Measurements from ENCODE around the gene SMIM41.

Gene SMIM41

DNA sequence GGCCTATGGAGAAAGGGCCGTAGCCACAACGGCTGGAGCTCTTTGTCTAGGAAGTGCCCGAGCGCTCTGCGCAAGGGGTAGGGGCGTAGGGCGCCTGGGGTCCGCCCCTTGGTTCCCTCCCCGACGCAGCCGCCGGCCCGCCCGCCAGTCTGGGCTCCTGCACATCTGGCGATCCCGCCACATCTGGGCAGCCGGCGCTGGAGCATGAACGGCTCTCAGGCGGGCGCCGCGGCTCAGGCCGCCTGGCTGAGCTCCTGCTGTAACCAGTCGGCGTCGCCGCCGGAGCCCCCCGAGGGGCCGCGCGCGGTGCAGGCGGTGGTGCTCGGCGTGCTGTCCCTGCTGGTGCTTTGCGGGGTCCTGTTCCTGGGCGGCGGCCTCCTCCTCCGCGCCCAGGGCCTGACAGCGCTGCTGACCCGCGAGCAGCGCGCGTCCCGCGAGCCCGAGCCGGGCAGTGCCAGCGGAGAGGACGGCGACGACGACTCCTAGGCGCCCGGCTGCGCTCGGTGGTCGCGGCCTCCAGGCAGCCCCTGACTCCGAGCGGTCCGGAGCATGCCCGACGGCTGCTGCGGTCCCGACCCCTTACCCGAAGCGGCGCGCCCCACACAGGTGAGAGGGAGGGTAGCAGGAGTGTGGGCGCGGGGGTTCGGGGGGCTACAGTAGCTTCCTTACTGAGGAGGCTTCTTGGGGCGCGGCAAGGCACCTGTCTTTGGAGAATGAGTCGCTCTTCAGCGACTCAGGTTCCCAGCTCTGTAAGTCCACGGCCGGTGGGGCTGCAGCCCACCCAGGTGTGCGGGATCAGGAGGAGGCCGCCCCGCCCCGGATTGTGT lies at the start of gene SMIM41:
TSS of gene SMIM41 (plus strand) at position 129 of the 827 bp plus-strand sequence. CDS start at position 205, 76 bp downstream.
- DNase-seq (ENCODE audit: low spot score): no peak

DNA sequence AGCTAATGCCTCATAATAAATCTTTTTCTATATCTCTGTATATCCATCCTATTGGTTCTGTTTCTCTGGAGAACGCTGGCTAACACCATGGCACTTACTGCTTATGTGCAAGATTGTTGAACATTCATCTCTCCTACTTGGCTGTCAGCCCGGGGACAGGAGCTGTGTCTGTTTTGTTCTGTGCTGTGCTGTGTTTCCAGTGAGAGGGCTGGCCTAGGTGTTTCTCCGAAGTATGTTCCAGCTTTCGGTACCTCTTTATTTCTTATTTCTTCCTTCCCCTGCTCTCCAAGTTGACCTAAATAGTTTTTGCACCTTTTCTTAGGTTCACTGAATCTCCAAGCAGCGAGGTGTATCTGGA lies 47.1 kb upstream of the SMIM41 start:
- DNase-seq (ENCODE audit: low spot score): no peak

DNA sequence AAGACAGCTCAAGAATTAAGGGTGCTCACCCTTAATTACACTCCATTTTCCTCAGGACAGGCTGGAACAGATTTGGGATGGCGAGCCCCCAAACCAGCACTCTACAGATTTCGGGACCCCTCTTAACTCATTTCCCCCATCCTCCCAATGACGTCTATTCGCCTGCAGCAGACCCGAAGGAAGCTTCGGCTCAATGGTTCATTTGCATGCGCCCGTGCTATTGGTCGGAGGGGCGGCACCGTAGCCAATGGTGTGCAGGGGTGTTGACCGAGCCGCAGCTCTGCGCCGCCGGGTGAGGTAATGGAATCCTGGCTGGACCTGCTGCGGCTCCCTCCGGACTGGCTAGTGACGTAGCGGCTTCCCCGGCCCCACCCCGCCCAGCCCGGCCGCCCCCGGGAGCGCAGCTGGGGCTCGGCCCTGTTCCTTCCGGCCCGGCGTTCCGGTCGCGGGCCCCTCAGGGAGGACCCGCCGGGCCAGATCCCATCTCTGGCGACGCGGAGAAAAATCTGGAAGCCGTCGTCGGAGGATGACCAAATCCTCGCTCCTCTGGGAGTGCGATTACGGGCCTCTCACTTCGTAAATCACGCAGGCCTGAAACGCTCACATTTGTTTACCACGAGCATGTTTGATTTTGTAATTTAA lies 46.6 kb upstream of the SMIM41 start:
- DNase-seq (ENCODE audit: low spot score): peak; percentile 95

GRCh38 chr12:52033446-52034140 lies 45.9 kb upstream of the SMIM41 start:
- no peak for DNase-seq (ENCODE audit: low spot score)

DNA sequence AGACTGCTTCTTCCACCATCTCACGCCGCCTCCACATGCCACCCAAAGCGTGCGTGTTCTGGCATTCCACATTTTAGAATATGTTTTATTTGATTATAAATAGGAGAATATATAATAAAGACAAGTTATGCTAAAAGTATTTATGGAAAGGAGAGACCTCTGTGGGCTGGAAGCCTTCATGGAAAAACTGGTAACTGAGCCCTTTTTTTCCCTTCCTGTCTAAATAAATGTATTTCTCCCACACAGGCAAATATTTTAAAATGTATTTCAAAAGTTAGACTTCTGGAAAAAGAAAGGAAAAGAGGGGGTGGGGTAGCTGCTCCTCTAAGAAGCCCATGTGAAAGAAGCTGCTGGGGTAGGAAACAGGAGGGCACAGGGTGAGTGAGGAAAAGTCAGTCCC lies 44.3 kb upstream of the SMIM41 start:
- DNase-seq (ENCODE audit: low spot score): no peak

DNA sequence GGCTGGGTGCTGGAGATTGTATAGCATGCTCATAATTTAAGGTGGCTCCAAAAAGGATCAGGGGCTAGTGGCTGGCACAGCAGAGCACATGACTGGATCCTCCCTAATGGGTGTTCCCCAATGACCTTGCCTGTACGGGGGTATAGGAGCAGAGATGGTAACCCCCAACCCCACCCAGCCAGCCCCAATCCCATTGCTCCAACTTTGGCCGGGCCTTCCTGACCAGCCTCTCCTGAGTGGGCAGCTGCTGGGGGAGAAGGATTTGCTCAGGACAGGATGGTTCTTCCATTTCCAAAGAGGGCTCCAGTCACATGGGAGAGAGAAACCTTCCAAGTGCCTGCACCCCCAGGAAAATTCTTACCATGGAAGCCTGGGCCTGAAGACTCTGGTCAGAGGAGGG lies 43.6 kb upstream of the SMIM41 start:
- no peak for DNase-seq (ENCODE audit: low spot score)

- peak; percentile 77 for DNase-seq (ENCODE audit: low spot score)
These were observed 42.8 kb upstream of the SMIM41 start for GRCh38 chr12:52036587-52037171.

- DNase-seq (ENCODE audit: low spot score): no peak
These were observed 42.1 kb upstream of the SMIM41 start for GRCh38 chr12:52037248-52037861.

DNA sequence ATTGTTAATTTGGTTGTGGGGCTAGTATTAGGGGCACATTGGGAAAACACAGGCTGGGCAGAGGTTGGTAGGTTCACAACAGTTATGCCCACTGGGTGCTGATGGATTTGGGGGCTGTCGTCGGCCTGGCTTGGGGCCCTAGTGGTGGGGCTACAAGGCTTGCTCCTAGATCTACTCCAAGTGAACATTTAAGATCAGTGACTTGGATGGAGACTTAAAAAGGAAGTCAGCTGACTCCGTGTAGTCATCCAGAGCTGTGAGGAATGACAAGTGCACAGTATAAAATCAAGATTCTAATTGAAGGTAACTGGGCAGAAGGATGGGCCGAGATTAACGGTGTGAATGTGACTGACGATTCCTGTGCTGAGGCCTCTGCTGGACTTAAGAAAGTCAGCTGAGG lies 41.1 kb upstream of the SMIM41 start:
- DNase-seq (ENCODE audit: low spot score): no peak

DNA sequence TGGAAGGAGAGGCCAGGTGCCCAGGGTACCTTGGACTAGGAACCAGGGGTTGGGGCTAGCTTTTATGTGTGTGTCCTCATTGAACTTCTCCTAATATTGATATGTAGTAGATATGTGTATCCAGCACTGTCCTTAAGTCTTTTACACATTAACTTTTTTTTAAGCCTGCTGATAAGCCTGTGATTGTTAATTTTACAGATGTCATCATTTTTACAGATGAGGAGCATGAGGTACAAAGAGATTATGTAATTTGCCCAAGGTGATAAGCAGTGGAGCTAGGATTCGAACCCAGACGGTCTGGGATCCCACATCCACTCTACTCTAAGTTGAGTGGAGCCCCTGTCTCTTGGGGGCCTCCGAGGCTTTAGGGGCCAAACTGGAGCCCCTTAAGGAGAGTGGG lies 38.5 kb upstream of the SMIM41 start:
- DNase-seq (ENCODE audit: low spot score): no peak

- DNase-seq (ENCODE audit: low spot score): no peak
These were observed 37.8 kb upstream of the SMIM41 start for GRCh38 chr12:52041695-52042123.

GRCh38 chr12:52042706-52043385 lies 36.7 kb upstream of the SMIM41 start:
- no peak for DNase-seq (ENCODE audit: low spot score)

DNA sequence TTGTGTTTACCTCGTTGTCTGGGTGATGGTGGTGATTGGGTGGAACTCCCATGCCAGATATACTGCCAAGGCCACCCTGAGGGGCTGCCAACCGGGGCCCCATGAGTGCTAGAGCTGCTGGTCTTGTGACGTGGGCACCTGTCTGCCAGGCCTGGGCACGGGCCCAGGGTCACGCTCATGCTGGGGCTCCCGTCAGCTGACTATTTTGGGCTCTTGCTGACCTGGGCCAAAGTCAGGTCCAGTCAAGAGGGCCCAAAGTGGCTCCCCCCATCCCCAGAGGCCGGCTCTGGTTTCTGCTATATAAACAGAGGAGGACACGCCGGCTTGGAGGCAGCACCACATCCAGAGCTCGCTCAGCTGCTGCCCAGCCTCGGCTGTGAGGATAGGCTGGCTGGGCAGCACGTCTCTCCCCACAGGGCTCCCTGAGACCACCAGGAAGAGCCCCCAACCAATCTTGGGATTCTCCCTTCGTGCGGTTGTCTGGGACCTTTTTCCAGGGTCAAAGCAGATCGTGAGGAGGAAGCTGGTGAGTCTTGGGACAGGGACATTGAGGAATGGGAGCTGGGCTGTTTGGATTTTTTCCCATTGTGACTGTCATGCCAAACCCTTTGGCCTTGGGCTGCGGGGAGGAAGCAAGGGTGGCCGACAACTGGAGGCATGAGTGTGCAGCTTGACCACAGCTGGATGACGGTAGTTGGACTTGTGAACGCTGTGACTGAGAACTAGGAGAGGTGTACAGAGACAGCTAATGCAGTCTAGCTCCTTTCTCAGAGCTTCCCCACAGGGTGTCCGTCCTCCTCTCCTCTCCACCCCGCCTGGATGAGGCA lies 35.9 kb upstream of the SMIM41 start:
- peak; percentile 59 for DNase-seq (ENCODE audit: low spot score)

GRCh38 chr12:52044292-52044983 lies 35.1 kb upstream of the SMIM41 start:
- DNase-seq (ENCODE audit: low spot score): peak; percentile 61

DNA sequence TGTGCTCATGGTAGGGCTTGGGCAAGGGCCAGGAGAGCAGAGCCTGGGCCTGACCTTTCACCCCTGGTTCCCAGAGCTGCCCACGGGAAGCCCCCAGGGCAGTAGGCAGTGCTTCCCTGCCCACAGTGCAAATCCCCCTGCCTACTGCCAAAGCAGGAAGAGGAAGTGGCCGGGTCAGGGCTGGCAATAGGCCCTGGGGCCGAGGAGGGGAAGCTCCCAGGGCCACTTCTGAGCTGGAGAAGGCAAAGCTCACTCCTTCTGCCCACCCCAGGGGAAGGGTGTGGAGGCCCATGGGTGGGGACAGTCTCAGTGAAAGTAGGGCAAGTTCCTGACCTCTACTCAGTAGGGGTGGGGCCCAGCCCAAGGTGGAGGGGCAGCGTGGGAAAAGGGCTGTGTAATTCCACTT lies 33.7 kb upstream of the SMIM41 start:
- DNase-seq (ENCODE audit: low spot score): no peak

GRCh38 chr12:52046859-52047258 lies 32.6 kb upstream of the SMIM41 start:
- DNase-seq (ENCODE audit: low spot score): no peak

DNA sequence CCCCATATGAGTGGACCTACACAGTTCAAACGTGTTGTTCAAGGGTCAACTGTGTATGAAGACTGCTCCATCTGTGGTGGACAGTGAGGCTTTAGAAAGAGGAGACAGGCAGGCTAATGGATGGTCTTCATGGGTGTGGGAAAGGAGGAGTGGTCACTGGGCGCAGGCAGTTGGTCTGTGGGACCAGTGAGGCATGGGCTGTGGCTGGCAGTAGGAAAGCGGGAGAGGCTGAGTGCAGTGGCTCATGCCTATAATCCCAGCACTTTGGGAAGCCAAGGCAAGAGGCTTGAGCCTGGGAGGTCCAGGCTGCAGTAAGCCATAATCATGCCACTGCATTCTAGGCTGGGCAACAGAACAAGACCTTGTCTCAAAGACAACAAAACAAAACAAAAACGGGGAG lies 30.2 kb upstream of the SMIM41 start:
- no peak for DNase-seq (ENCODE audit: low spot score)

GRCh38 chr12:52049688-52050087 lies 29.8 kb upstream of the SMIM41 start:
- no peak for DNase-seq (ENCODE audit: low spot score)

DNA sequence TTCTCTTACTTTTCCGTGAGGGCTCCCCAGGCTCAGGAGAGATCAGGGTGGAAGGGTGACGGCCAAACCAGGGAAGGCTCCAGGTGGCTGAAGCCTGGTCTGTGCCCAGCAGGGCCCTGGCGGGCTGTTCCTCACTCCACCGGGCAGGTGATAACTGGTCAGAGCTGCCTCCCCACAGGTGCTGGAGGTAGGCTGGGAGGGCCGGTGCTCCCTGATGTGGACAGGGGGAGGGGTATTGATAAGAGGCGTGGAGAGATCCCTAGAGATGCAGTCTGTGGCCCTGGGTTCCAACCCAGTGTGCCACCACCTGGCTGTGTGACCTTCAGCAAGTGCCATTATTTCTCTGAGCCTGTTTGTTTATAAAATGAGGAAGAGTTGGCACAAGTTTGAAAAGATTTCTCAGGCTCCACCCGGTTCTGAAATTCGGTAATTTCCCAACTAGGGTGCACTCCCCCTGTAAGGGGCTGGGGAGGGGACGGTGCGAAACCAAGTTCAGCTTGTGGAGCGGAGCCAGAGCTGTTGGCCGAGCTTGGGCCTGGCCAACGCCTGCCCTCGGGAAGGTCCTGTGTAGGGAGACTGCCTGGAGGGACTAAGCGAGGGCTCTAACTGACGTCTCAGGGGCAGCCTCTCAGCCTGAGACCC lies 29.3 kb upstream of the SMIM41 start:
- DNase-seq (ENCODE audit: low spot score): no peak
